Transverse colon (tissue), 4 donors: Measurements from ENCODE around the gene VTI1A.

Source experiments
- EP300 ChIP-seq: sonication (generic); formaldehyde crosslinking; IDR thresholded peaks from one replicate; pipeline ENCODE4 v1.6.1; 2017; ENCODE audit warnings: antibody characterized with exemption, low read depth
- POLR2AphosphoS5 ChIP-seq, 3 donors: sonication (generic); formaldehyde crosslinking; IDR thresholded peaks; one replicate each; pipeline ENCODE4 v1.6.1; 2016; ENCODE audit warnings: antibody characterized with exemption in 3 of 3
- TF ChIP-seq, protein P1 (sequence below), 5 experiments: fragments of 200-600 bp in 3 of 5; fragments of 450-650 bp in 2 of 5; sonication (generic) in 3 of 5; IDR thresholded peaks; 1 replicate in 2 of 5; 2 replicates in 3 of 5; pipeline ENCODE4 v1.5.1; 2016 to 2017; ENCODE audit warnings: antibody characterized with exemption in 5 of 5, inconsistent platforms in 3 of 5, mild to moderate bottlenecking in 2 of 5, moderate library complexity in 1 of 5

DNA sequence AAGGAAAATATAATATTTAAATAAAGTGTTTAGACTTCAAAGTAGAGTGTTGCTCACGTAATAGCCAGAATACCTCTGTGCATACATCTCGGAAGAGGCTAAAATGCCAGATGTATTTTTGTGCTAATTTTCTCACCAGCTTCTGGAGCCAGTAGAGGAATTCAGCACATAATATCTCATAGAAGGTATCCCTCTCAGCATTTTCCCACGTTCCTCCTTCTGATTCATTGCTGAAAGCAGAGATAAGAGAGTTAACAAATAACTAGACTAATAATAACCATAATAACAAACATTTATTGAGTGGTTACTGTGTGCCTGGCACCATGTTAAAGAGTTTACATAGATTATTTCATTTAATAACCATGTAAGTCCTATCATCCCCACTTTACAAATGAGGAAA lies 123.6 kb downstream of the VTI1A start:
- TF ChIP-seq, protein P1, sequence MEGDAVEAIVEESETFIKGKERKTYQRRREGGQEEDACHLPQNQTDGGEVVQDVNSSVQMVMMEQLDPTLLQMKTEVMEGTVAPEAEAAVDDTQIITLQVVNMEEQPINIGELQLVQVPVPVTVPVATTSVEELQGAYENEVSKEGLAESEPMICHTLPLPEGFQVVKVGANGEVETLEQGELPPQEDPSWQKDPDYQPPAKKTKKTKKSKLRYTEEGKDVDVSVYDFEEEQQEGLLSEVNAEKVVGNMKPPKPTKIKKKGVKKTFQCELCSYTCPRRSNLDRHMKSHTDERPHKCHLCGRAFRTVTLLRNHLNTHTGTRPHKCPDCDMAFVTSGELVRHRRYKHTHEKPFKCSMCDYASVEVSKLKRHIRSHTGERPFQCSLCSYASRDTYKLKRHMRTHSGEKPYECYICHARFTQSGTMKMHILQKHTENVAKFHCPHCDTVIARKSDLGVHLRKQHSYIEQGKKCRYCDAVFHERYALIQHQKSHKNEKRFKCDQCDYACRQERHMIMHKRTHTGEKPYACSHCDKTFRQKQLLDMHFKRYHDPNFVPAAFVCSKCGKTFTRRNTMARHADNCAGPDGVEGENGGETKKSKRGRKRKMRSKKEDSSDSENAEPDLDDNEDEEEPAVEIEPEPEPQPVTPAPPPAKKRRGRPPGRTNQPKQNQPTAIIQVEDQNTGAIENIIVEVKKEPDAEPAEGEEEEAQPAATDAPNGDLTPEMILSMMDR (IDR thresholded peaks at IDR 0.05) = no peak
- TF ChIP-seq EP300 = no peak
- no peak for TF ChIP-seq POLR2AphosphoS5 (IDR thresholded peaks at IDR 0.05)
